ENCODE results near the gene KIF1A. TPM values are rescaled to one million over a fixed set of nuclear protein-coding genes. Genes with fewer than 3 reads are reported as not detected.

Gene KIF1A
- total RNA-seq, 4 donors from 2014 or later, result 1.7 to 4.1 (median 3.4) TPM

GRCh38 chr2:240737958-240738357, 82.1 kb downstream of the KIF1A start:
- no peak for DNase-seq (ENCODE audit: extremely low spot score)
- Histone ChIP-seq H3K4me3 (no peak overlapping the region), H3K27ac (replicated peaks in 1 of 4) (no peak overlapping the region), H3K27me3 (peaks cover 0 to 31% (median 1%) of the 10 kb centered on the region in 4 donors), H3K4me1 (no peaks in the 10 kb centered on the region), H3K9me3 (no peaks in the 10 kb centered on the region), H3K36me3 (no peaks in the 10 kb centered on the region)
- WGBS, result 83% methylated on average over 1 of the region's 7 CpGs
- intact Hi-C loops (cut with DNase I), result no loop called here
- TF ChIP-seq POLR2AphosphoS5 (IDR thresholded peaks at IDR 0.05), result no peak
- TF ChIP-seq CTCF (IDR thresholded peaks at IDR 0.05), result no peak
- TF ChIP-seq EP300 (IDR thresholded peaks at IDR 0.05), result no peak
- no peak for TF ChIP-seq POLR2A (IDR thresholded peaks at IDR 0.05; ENCODE audit: low read depth)

DNA sequence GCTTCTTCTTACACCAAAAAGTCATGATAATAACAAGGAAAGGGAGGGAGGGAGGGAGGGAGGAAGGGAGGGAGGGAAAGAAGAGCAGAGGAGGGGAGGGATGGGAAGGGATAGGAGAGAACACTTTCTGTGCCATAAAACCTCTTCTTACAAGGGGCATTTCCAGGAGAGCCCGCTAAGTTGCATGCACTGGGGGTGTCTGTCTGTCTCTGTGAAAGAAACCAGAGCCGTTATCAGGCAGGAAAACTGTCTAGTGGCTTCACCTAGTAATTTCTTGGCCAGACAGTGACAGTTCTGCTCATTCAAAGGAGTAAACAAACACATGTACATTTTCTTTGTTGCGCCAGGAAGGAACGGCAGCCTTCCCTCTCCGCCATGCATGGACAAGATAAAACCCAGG, 82.5 kb downstream of the KIF1A start:
- no peak overlapping the region for H3K4me3 ChIP-seq
- no peak for DNase-seq (ENCODE audit: extremely low spot score)
- H3K27ac ChIP-seq (replicated peaks in 1 of 4), result no peak overlapping the region
- peaks cover 0 to 31% (median 1%) of the 10 kb centered on the region in 4 donors for H3K27me3 ChIP-seq
- no peaks in the 10 kb centered on the region for H3K4me1 ChIP-seq
- no peaks in the 10 kb centered on the region for H3K36me3 ChIP-seq
- intact Hi-C loops (cut with DNase I), result no loop called here
- no peaks in the 10 kb centered on the region for H3K9me3 ChIP-seq
- TF ChIP-seq POLR2AphosphoS5 (IDR thresholded peaks at IDR 0.05), result no peak
- no peak for TF ChIP-seq EP300 (IDR thresholded peaks at IDR 0.05)
- no peak for TF ChIP-seq POLR2A (IDR thresholded peaks at IDR 0.05; ENCODE audit: low read depth)
- no peak for TF ChIP-seq CTCF (IDR thresholded peaks at IDR 0.05)
- WGBS, result 59% methylated on average over 5 of the region's 5 CpGs

DNA sequence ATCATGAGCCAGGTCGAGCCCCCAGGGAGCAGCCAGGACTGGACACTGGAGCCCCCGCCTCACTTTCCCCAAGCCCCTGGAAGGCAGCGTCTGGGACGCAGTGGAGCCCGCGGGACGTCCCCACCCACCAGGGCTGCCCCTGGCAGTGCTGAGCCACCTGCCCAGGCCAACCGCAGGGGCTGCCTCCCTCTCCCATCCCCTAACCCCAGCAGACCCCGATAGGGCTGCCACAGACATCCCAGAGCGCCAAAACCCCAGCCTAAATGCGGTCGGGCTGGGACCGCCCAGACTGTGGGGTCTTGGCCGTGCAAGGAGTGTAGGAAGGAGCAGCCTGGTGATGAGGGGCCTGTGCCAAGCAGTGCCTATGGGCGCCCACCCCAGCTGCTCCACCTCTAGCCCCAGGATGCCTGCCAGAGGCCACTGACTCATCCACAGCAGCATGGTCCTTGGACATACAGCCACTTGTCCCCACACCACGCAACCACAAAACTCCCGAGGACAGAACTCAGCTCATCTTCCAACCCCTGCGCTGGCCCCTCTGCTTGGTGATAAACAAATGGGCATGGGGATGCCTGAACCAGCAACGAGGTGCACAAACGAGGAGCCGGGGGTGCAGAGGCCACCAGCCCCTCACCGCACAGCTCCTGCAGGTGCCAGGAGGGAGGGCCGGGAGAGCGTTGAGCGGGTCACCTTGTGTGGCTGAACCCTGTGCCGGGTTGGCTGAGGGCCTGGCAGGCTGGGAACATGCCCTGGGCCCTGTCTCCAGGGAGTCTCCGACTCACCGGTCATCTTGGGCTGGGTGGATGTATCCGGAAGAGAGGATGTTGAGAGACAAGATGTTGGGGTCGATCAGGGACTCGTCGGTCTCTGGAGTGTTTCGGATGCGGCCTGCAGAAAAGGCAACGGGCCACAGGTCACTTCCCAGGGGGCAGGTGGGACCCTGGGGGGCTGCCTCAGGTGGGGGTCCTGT, 83.5 kb downstream of the KIF1A start:
- WGBS, result 89% methylated on average over 21 of the region's 35 CpGs

DNA sequence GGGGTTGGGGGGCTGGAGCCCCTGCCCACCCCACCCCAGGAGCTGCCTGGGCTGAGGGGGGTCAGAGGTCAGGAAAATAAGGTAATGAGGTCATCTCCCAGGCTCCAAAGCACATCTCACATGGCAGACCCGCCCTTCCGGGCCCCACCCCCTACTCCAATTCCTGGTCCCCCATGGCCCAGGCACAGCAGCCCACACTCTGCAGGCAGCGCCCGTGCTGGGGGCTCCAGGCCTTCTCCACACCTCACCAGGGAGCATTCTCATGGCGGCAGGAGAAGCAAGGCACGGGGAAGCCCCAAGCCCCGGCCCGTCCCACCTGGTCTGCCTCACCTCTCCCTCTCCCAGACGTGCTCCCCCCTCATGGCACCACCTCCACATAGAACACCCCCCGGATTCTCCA, 84.5 kb downstream of the KIF1A start:
- H3K9me3 ChIP-seq, result no peaks in the 10 kb centered on the region
- DNase-seq (ENCODE audit: extremely low spot score), result no peak
- 87% methylated on average over 10 of the region's 10 CpGs for WGBS
- H3K4me1 ChIP-seq, result no peaks in the 10 kb centered on the region
- intact Hi-C loops (cut with DNase I), result no loop called here
- H3K4me3 ChIP-seq, result no peak overlapping the region
- no peaks in the 10 kb centered on the region for H3K36me3 ChIP-seq
- no peak for TF ChIP-seq EP300 (IDR thresholded peaks at IDR 0.05)
- TF ChIP-seq CTCF (IDR thresholded peaks at IDR 0.05), result no peak
- no peak for TF ChIP-seq POLR2A (IDR thresholded peaks at IDR 0.05; ENCODE audit: low read depth)
- no peak for TF ChIP-seq POLR2AphosphoS5 (IDR thresholded peaks at IDR 0.05)
- H3K27ac ChIP-seq (replicated peaks in 1 of 4), result no peak overlapping the region
- peaks cover 0 to 43% (median 1%) of the 10 kb centered on the region in 4 donors for H3K27me3 ChIP-seq

More for the DNA sequence above, 83.5 kb downstream of the KIF1A start:
- no peaks in the 10 kb centered on the region for H3K36me3 ChIP-seq
- intact Hi-C loops (cut with DNase I), result no loop called here
- H3K9me3 ChIP-seq, result no peaks in the 10 kb centered on the region
- no peak overlapping the region for H3K27ac ChIP-seq (replicated peaks in 1 of 4)
- H3K4me3 ChIP-seq, result no peak overlapping the region
- H3K4me1 ChIP-seq, result no peaks in the 10 kb centered on the region
- DNase-seq (ENCODE audit: extremely low spot score), result no peak
- peaks cover 0 to 32% (median 1%) of the 10 kb centered on the region in 4 donors for H3K27me3 ChIP-seq
- TF ChIP-seq POLR2AphosphoS5 (IDR thresholded peaks at IDR 0.05), result no peak
- TF ChIP-seq EP300 (IDR thresholded peaks at IDR 0.05), result no peak
- no peak for TF ChIP-seq POLR2A (IDR thresholded peaks at IDR 0.05; ENCODE audit: low read depth)
- TF ChIP-seq CTCF (IDR thresholded peaks at IDR 0.05), result no peak
